ENCODE data around the gene KAZN. TPM values are rescaled to one million over a fixed set of nuclear protein-coding genes. Genes with fewer than 3 reads are reported as not detected.

The KAZN gene
- total RNA-seq, 2 donors from 2014 or later = 0.31 to 1.4 TPM

DNA sequence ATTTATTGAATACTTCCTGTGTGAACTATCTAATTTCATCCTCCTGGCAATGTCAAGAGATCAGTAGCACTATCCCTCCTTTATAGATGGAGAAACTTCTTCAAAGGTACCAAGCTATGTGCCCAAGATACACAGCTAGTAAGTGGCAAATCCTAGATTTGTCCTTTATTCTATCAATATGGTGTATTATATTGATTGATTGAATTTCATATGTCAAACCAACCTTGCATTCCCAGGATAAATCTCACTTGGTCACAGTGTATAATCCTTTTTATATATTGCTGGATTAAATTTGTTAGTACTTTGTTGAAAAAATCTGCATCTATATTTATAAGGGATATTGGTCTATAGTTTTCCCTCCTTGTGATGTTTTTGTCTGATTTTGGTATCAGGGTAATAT, 506.3 kb downstream of the KAZN start:
- Mint-ChIP-seq H3K27me3 (peaks cover 14 to 16% of the 10 kb centered on the region in 2 donors), H3K36me3 (no peaks in the 10 kb centered on the region), H3K4me1 (ENCODE audit: low read depth in 2 of 2) (peaks cover 10 to 16% of the 10 kb centered on the region in 2 donors), H3K9me3 (no peaks in the 10 kb centered on the region), H3K27ac (no peak overlapping the region), H3K4me3 (no peak overlapping the region)
- ATAC-seq (no peak), DNase-seq (ENCODE audit: low spot score) (no peak)

DNA sequence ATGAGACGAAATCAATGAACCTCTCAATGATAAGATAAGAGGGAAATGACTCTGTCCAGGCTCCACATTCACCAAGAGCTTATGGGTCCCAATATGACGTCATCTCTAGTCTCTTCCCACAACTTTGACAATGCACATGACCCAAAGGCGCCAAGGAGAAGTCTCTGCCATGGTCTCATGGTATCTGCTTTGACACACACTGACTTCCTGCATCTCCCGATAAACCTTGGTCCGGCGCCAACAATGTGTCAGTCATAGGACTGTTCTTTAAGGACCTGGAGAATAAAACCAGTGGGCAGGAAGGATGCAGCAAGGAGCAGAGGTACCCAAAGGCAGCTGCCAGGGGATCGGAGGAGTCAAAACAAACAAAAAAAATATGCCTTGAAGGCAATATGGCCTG, 508.1 kb downstream of the KAZN start:
- Mint-ChIP-seq H3K27me3 (peaks cover 3 to 5% of the 10 kb centered on the region in 2 donors), H3K36me3 (no peaks in the 10 kb centered on the region), H3K4me3 (no peak overlapping the region), H3K9me3 (no peaks in the 10 kb centered on the region), H3K4me1 (ENCODE audit: low read depth in 2 of 2) (no peaks in the 10 kb centered on the region), H3K27ac (no peak overlapping the region)
- ATAC-seq (no peak), DNase-seq (ENCODE audit: low spot score) (no peak)

DNA sequence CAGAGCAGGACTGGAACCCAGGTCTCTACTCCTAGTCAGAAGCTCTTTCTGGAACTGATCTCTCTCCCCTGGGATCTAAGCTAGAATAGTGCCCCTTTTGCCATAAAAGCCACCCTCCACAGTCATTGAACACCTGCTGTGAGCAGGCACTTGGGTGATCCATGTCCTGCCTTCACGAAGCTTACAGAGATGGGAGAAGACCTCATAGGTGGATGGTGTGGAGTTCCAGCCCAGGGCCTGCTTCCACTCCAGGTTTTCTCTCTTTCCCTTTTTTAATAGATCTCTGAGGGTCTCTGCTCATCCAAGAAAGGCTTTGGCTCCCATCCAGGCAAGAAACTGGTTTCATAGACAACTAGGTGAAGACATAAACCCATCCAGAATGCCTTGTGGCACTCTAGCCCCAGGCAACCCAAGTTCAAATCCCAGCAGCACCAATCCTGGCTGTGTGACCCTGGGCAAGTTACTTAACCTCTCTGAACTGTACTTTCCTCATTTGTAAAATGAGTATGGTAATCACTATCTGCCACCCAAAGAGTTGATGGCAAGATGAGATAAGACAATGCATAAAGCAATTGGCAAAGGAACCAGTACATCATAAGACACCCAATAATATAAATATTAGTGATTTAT, 508.7 kb downstream of the KAZN start:
- H3K27ac Mint-ChIP-seq = no peak overlapping the region
- DNase-seq (ENCODE audit: low spot score) (peak; percentile 29), ATAC-seq (no peak)
- no peaks in the 10 kb centered on the region for H3K9me3 Mint-ChIP-seq
- no peaks in the 10 kb centered on the region for H3K36me3 Mint-ChIP-seq
- H3K4me1 Mint-ChIP-seq (ENCODE audit: low read depth in 2 of 2) = peaks cover 3 to 4% of the 10 kb centered on the region in 2 donors
- H3K4me3 Mint-ChIP-seq = no peak overlapping the region
- no peaks in the 10 kb centered on the region for H3K27me3 Mint-ChIP-seq

DNA sequence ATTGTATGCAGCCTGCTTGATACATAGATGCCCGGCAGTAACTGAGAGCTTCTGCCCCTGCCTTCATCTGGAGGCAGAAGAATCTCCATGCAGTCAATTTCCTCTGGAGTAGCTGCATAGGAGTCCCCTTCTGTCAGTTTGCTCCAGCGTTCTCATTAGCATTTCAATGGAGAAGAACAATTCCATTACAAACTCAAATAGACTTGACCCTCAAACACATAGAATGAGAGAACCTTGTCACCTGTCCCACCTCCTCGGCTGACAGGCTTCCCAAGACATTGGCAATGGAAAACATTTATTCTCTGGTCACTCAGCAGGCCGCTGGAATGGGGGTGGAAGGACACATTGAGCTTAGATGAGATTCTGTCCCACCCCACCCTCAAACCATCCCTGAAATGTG, 509.4 kb downstream of the KAZN start:
- Mint-ChIP-seq H3K4me1 (ENCODE audit: low read depth in 2 of 2) (peaks cover 4 to 5% of the 10 kb centered on the region in 2 donors), H3K9me3 (no peaks in the 10 kb centered on the region), H3K4me3 (no peak overlapping the region), H3K27me3 (no peaks in the 10 kb centered on the region), H3K36me3 (no peaks in the 10 kb centered on the region), H3K27ac (no peak overlapping the region)
- no peak for ATAC-seq
- DNase-seq (ENCODE audit: low spot score) = peak; percentile 25

DNA sequence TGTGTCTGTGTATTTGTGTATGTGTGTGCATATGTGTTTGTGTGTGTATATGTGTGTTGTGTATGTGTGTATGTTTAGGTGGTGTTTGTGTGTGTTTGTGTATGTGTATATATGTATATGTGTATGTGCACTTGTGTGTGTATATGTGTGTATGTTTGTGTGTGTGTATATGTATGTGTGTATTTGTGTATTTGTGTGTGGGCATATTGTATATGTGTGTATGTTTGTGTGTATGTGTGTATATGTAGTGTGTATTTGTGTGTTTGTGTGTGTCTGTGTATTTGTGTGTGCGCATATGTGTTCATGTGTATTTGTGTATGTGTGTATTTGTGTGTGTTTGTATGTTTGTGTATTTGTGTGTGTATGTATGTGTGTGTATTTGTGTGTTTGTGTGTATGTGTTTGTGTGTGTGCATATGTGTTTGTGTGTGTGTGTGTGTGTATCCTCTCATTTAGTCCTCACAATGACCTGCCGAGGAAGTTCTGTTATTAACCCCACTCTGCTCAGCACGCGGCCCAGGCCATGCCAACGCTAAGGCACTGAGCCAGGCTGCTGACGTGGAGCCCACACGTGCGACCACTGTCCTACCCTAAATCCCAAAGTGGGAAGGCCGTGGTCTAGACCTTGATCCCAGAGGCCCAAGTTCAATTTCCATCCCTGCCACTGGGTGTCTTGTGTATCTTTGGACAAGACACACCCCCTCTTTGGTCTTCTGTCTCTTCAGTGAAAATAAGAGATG, 511.8 kb downstream of the KAZN start:
- H3K27me3 Mint-ChIP-seq = peaks cover 0 to 3% of the 10 kb centered on the region in 2 donors
- no peak overlapping the region for H3K4me3 Mint-ChIP-seq
- ATAC-seq = no peak
- no peak overlapping the region for H3K27ac Mint-ChIP-seq
- no peaks in the 10 kb centered on the region for H3K36me3 Mint-ChIP-seq
- H3K9me3 Mint-ChIP-seq = no peaks in the 10 kb centered on the region
- peaks cover 5 to 7% of the 10 kb centered on the region in 2 donors for H3K4me1 Mint-ChIP-seq (ENCODE audit: low read depth in 2 of 2)
- no peak for DNase-seq (ENCODE audit: low spot score)

DNA sequence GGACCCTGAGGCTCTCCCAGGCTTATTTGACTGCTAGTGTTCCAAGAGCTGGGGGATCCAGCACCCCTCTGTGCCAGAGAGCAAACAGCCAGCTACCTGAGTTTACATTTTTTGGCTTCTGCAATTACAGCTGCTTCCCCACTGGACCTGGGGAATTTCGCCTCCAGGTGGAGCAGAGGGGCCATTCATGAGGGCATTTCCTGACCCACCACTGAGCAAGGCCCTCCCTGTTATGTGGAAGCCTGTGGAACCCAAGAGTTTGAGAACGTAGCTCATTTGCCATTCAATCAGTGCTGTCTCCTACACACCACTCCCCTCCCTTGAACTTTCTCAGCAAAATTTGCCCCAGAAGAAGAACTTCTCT, 512.4 kb downstream of the KAZN start:
- Mint-ChIP-seq H3K27ac (no peak overlapping the region), H3K4me1 (ENCODE audit: low read depth in 2 of 2) (peaks cover 5 to 7% of the 10 kb centered on the region in 2 donors), H3K27me3 (peaks cover 0 to 3% of the 10 kb centered on the region in 2 donors), H3K9me3 (no peaks in the 10 kb centered on the region), H3K4me3 (no peak overlapping the region), H3K36me3 (no peaks in the 10 kb centered on the region)
- ATAC-seq (no peak), DNase-seq (ENCODE audit: low spot score) (no peak)

DNA sequence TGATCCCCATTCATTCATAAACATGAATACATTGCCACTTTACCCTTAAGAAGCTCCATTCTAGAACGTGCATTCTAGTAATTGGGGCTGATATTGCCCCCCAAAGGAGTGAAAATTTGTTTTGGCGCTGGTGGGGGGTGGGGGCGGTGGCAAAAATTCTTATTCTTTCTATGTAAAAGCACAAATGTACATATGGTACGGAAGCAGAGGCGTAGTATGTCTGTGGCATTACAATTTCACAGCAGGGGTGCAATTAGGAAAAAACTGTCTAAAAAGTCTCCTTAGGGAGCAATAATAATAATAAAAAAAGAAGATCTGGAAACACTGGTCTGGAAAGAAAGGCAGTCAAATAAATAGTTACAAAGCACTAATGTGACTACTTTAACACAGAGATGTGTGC, 514.7 kb downstream of the KAZN start:
- no peak for DNase-seq (ENCODE audit: low spot score)
- H3K27ac Mint-ChIP-seq = no peak overlapping the region

DNA sequence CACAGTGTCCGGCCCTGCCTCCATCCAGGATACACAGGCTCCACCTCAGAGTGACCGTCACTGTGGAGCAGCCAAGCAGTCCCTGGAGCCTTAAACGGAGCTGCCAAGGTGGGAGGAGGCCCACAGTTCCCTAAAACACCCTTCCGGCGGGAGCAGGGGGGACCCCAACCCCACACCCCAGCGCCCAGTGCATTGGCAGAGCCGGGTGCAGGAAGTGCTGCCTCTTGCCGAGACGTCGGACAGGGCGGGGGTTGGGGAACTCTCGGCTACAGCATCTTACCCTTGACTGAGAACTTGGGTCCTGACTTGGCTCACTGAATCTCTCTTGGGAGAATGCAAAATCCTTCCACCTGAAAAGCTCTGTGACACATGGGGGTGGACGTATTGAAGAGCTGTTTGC, 516.4 kb downstream of the KAZN start:
- Mint-ChIP-seq H3K27me3 (peaks cover 0 to 3% of the 10 kb centered on the region in 2 donors), H3K27ac (no peak overlapping the region)
- DNase-seq (ENCODE audit: low spot score) = no peak

More for the DNA sequence above, 514.7 kb downstream of the KAZN start:
- Mint-ChIP-seq H3K4me1 (ENCODE audit: low read depth in 2 of 2) (peaks cover 5 to 7% of the 10 kb centered on the region in 2 donors), H3K9me3 (no peaks in the 10 kb centered on the region), H3K36me3 (no peaks in the 10 kb centered on the region), H3K27me3 (peaks cover 0 to 3% of the 10 kb centered on the region in 2 donors), H3K4me3 (no peak overlapping the region)
- no peak for ATAC-seq

DNA sequence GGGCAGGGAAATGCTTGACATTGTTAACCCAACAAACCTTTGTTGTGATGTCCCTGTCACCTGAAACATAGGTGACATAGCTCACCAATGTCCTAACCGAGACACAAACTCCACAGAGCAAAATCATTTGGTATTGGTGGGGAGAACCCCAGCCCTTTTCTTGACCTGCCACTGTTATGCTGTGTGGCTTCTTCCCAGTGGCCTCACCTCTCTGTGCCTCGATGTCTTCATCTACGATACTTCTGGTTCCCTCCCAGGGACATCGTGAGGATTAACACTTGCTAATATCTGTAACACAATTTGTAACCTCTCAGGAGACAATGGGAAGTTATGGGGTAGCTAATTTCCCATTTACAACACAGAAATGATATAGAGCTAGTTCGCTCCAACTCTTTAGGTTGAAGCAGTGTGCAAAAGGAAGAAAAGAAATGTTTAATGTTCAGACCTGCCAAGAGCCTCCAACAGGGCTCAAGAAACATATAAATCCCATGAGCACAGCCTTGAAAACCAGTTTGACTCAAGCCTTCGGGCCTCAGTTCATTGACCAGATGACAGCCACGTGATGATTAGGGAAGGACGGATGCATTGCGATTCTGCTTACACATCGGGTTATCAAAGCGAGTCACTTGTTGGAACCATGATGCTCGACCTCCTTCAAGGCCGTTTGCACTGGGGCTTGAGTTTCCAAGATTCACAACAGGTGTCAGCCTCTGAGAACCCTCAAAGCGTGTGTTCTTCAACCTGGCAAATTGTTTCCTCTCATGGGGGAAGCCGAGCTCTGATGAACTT, 517.3 kb downstream of the KAZN start:
- no peaks in the 10 kb centered on the region for H3K36me3 Mint-ChIP-seq
- H3K4me3 Mint-ChIP-seq = no peak overlapping the region
- H3K9me3 Mint-ChIP-seq = no peaks in the 10 kb centered on the region
- H3K4me1 Mint-ChIP-seq (ENCODE audit: low read depth in 2 of 2) = peaks cover 5 to 7% of the 10 kb centered on the region in 2 donors
- ATAC-seq (no peak), DNase-seq (ENCODE audit: low spot score) (no peak)
- peaks cover 0 to 3% of the 10 kb centered on the region in 2 donors for H3K27me3 Mint-ChIP-seq
- H3K27ac Mint-ChIP-seq = no peak overlapping the region

More for the DNA sequence above, 516.4 kb downstream of the KAZN start:
- Mint-ChIP-seq H3K4me3 (no peak overlapping the region), H3K9me3 (no peaks in the 10 kb centered on the region), H3K36me3 (no peaks in the 10 kb centered on the region), H3K4me1 (ENCODE audit: low read depth in 2 of 2) (peaks cover 5 to 7% of the 10 kb centered on the region in 2 donors)
- ATAC-seq = no peak

DNA sequence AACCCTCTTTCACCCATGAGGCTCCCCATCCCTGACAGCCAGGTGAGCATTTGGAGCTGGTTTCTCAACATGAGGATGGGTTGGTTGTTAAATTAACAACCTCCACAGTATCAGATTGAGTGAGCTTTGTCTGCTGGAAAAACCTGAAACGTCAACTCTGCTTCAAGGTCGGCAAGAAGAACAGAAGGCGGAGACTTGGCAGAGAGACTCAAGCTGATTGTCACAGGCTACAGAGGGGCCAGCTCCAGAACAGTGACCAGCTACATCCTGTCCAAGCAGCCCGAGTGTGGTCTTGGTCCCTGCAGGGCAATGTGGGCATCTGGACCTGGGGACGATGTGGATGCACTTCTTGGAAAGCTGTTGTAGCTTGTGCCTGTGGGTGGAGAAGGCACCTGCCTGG, 518.5 kb downstream of the KAZN start:
- Mint-ChIP-seq H3K27ac (no peak overlapping the region), H3K4me3 (no peak overlapping the region), H3K27me3 (peaks cover 0 to 3% of the 10 kb centered on the region in 2 donors), H3K36me3 (no peaks in the 10 kb centered on the region), H3K4me1 (ENCODE audit: low read depth in 2 of 2) (peaks cover 3 to 6% of the 10 kb centered on the region in 2 donors), H3K9me3 (no peaks in the 10 kb centered on the region)
- ATAC-seq (no peak), DNase-seq (ENCODE audit: low spot score) (no peak)

DNA sequence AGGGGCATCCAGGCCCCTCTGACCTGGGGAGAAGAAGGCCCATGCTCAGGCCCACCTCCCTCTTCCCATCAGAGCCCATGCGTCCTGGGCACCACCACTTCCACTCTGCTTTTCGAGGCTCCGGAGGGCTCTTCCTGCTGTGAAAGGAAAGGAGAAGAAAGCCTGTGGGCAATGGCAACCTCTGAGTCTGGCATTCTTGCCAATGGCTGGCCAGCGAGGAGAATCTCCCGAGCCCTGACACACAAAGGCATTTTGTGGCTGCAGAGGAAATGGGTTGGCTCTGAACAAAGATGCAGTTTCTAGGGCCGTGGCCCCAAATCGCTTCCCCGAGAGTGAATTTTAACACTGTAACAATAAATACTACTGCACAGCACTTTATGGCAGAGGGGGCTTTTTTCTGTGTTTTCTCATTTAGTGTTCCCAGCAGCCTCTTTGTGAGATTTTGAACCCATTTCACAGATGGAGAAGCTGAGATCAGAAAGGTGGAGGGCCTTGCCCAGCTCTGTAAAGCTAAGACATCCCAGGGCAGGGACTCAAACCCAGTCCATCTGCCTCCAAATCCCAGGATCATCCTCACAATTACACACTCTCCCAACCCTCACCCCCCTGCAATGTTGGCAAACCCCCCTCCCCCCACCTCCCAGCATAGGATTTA, 519.3 kb downstream of the KAZN start:
- H3K27ac Mint-ChIP-seq = no peak overlapping the region
- no peak overlapping the region for H3K4me3 Mint-ChIP-seq
- H3K4me1 Mint-ChIP-seq (ENCODE audit: low read depth in 2 of 2) = peaks cover 0 to 3% of the 10 kb centered on the region in 2 donors
- peaks cover 0 to 3% of the 10 kb centered on the region in 2 donors for H3K27me3 Mint-ChIP-seq
- no peaks in the 10 kb centered on the region for H3K36me3 Mint-ChIP-seq
- no peak for DNase-seq (ENCODE audit: low spot score)
- no peak for ATAC-seq
- H3K9me3 Mint-ChIP-seq = no peaks in the 10 kb centered on the region

DNA sequence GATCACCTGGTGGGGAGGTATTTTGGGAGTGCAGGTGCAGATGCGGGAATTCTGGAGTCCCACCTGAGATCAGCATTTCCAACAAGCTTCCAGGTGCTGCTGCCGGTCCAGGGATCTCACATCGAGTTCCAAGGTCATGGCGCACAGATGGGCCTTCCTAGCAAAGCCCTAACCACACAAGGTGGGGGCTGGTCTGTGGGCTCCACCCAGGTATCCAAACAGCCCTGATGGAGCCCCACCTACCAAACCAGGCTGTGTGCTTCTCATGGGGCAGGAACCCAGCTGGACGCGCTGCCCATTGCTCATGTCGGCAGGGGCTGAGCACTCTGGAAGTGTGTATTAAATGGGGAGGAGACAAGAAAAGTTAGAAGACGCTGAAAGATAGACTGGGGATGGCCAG, 520.1 kb downstream of the KAZN start:
- Mint-ChIP-seq H3K9me3 (no peaks in the 10 kb centered on the region), H3K36me3 (no peaks in the 10 kb centered on the region), H3K4me1 (ENCODE audit: low read depth in 2 of 2) (peaks cover 0 to 3% of the 10 kb centered on the region in 2 donors), H3K27ac (no peak overlapping the region), H3K4me3 (no peak overlapping the region), H3K27me3 (peaks cover 0 to 3% of the 10 kb centered on the region in 2 donors)
- DNase-seq (ENCODE audit: low spot score) (no peak), ATAC-seq (no peak)

DNA sequence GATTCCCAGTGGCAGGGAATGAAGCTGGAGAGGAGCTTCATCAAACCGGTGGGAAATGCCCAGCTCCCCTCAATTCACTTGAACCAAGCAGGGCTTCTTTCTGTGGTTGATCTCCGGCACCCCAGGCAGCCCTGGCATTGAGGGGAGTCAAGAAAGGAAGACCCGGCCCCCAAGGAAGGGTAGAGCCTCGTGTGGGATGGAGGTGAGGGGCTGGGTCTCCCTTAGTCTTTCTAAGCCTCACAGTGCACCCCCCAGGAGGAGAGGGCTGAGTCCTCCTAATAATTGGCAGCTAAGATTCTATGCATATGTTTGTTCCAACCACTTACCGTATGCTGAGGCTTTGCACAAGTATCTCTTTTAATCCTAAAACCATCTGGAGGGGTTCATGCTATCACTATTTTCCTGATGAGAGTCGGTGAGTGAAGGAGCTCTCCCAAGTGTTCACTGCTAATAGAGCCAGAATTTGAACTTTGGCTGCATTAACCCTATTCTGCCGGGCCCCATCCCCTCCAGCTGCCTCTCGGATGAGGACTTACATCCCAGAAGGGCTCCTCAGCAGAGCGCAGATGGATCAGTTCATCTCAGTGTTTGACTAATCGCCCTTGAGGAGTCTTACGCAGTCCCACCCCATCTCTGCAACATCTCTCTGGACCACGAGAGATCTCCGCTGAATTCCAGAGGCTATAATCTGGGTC, 521.9 kb downstream of the KAZN start:
- ATAC-seq = no peak

More for the DNA sequence above, 521.9 kb downstream of the KAZN start:
- Mint-ChIP-seq H3K4me1 (ENCODE audit: low read depth in 2 of 2) (no peaks in the 10 kb centered on the region), H3K36me3 (no peaks in the 10 kb centered on the region), H3K27me3 (no peaks in the 10 kb centered on the region), H3K27ac (no peak overlapping the region), H3K4me3 (no peak overlapping the region), H3K9me3 (no peaks in the 10 kb centered on the region)
- no peak for DNase-seq (ENCODE audit: low spot score)
